CD14-positive monocyte (primary cell): Measurements from ENCODE around the gene CHTF8. TPM values are rescaled to one million over a fixed set of nuclear protein-coding genes. Genes with fewer than 3 reads are reported as not detected.

ENCODE experiments used
- DNase-seq, 3 donors: peaks; one replicate each; pipeline ENCODE4 v3.0.0-alpha.2; 2011 to 2022
- H2AFZ ChIP-seq: 2 replicates; pipeline ENCODE4 v1.6.0; 2012; ENCODE audit warnings: mild to moderate bottlenecking, low read depth, low read length, inconsistent platforms; ENCODE audit not compliant: insufficient read depth, poor library complexity, severe bottlenecking
- H3K27ac ChIP-seq, 2 donors: 1 replicate in 1 of 2; 2 replicates in 1 of 2; pipeline ENCODE4 v1.5.1; 2012 to 2013; ENCODE audit warnings: low read length in 2 of 2, control low read depth in 1 of 2, inconsistent platforms in 1 of 2, low read depth in 1 of 2, mild to moderate bottlenecking in 1 of 2
- H3K27me3 ChIP-seq, 2 donors: one replicate each; pipeline versions ENCODE4 v1.6.0 to v1.6.1; 2011 to 2013; ENCODE audit warnings: low read length in 2 of 2; ENCODE audit not compliant: control insufficient read depth in 2 of 2, insufficient read depth in 2 of 2
- H3K36me3 ChIP-seq, 2 donors: replicated peaks in 1 of 2; 1 replicate in 1 of 2; 2 replicates in 1 of 2; pipeline versions ENCODE4 v1.5.1 to v1.6.1; 2012 to 2013; ENCODE audit warnings: low read length in 2 of 2, control low read depth in 1 of 2, inconsistent platforms in 1 of 2, mild to moderate bottlenecking in 1 of 2; ENCODE audit not compliant: insufficient read depth in 2 of 2, control insufficient read depth in 1 of 2
- H3K4me1 ChIP-seq, 2 donors: 1 replicate in 1 of 2; 2 replicates in 1 of 2; pipeline versions ENCODE4 v1.5.1 to v1.6.1; 2012 to 2013; ENCODE audit warnings: low read length in 2 of 2, control low read depth in 1 of 2, inconsistent platforms in 1 of 2, mild to moderate bottlenecking in 1 of 2, moderate library complexity in 1 of 2; ENCODE audit not compliant: insufficient read depth in 2 of 2, control insufficient read depth in 1 of 2
- H3K4me2 ChIP-seq: replicated peaks from 2 replicates; pipeline ENCODE3; 2012; ENCODE audit warnings: low read length, moderate library complexity, mild to moderate bottlenecking; ENCODE audit not compliant: poor library complexity, severe bottlenecking; ENCODE audit errors: extremely low read depth
- H3K4me3 ChIP-seq, 3 experiments: fragments of 200-600 bp in 1 of 3; sonication (generic) in 1 of 3; replicated peaks in 1 of 3; 1 replicate in 2 of 3; 2 replicates in 1 of 3; pipeline ENCODE4 v1.5.1; 2011 to 2013; ENCODE audit warnings: low read length in 3 of 3, mild to moderate bottlenecking in 3 of 3, control low read depth in 2 of 3, low read depth in 2 of 3, inconsistent platforms in 1 of 3, moderate library complexity in 1 of 3
- H3K79me2 ChIP-seq: 2 replicates; pipeline ENCODE4 v1.6.0; 2012; ENCODE audit warnings: mild to moderate bottlenecking, control low read depth, inconsistent platforms, low read length, moderate library complexity; ENCODE audit not compliant: insufficient read depth
- H3K9ac ChIP-seq: 2 replicates; pipeline ENCODE4 v1.6.0; 2017; ENCODE audit warnings: low read length, mild to moderate bottlenecking; ENCODE audit not compliant: insufficient read depth, poor library complexity, severe bottlenecking
- H3K9me3 ChIP-seq, 2 donors: replicated peaks in 1 of 2; 1 replicate in 1 of 2; 2 replicates in 1 of 2; pipeline versions ENCODE4 v1.5.1 to v1.6.1; 2012 to 2013; ENCODE audit warnings: low read length in 2 of 2, control low read depth in 1 of 2; ENCODE audit not compliant: control insufficient read depth in 1 of 2, insufficient read depth in 1 of 2
- H4K20me1 ChIP-seq: 2 replicates; pipeline ENCODE4 v1.6.0; 2012; ENCODE audit warnings: mild to moderate bottlenecking, low read length, control low read depth, moderate library complexity; ENCODE audit not compliant: insufficient read depth
- H3K27ac Mint-ChIP-seq, 7 donors: one replicate each; pipeline ENCODE4 v1.8.0; 2020; ENCODE audit warnings: mild to moderate bottlenecking in 7 of 7, mixed read lengths in 7 of 7, moderate library complexity in 6 of 7, inconsistent platforms in 2 of 7
- H3K27me3 Mint-ChIP-seq, 3 donors: one replicate each; pipeline ENCODE4 v1.8.0; 2021 to 2022; ENCODE audit warnings: low read depth in 3 of 3, mild to moderate bottlenecking in 3 of 3, mixed read lengths in 3 of 3, moderate library complexity in 3 of 3, inconsistent platforms in 1 of 3
- H3K36me3 Mint-ChIP-seq, 2 donors: one replicate each; pipeline ENCODE4 v1.8.0; 2020; ENCODE audit warnings: mixed read lengths in 2 of 2, inconsistent platforms in 1 of 2, mild to moderate bottlenecking in 1 of 2
- H3K4me1 Mint-ChIP-seq: one replicate; pipeline ENCODE4 v1.8.0; 2020; ENCODE audit warnings: mild to moderate bottlenecking, mixed read lengths
- H3K4me3 Mint-ChIP-seq, 2 donors: one replicate each; pipeline ENCODE4 v1.8.0; 2020; ENCODE audit warnings: mild to moderate bottlenecking in 2 of 2, mixed read lengths in 2 of 2, moderate library complexity in 1 of 2
- H3K9me3 Mint-ChIP-seq, 7 donors: one replicate each; pipeline ENCODE4 v1.8.0; 2020 to 2022; ENCODE audit warnings: mixed read lengths in 7 of 7, mild to moderate bottlenecking in 6 of 7, moderate library complexity in 6 of 7, inconsistent platforms in 2 of 7
- CTCF ChIP-seq: fragments of 200-600 bp; IDR thresholded peaks from one replicate; pipeline ENCODE4 v1.8.0; 2022; ENCODE audit warnings: antibody characterized with exemption, mild to moderate bottlenecking
- WGBS: methylation state at CpG from one replicate; pipeline ENCODE4 v1.1.5; 2013; ENCODE audit warnings: missing lambda C conversion rate; ENCODE audit not compliant: insufficient coverage; 5-methylcytosine and 5-hydroxymethylcytosine counted together
- intact Hi-C, 2 donors: fragments of 100-400 bp; cut with micrococcal nuclease; formaldehyde crosslinking; loops; one replicate each; pipeline versions ENCODE4 v1.15.0 to v1.15.1; 2023
- polyA plus RNA-seq, 3 donors: library from polyadenylated mRNA; depleted of rRNA in 1 of 3; unstranded in 2 of 3; stranded (reverse) in 1 of 3; fragments of 300-500 nt in 2 of 3; fragments of >200 nt in 1 of 3; fragmentation: Illumina TruSeq in 2 of 3; gene quantifications; 1 replicate in 2 of 3; 2 replicates in 1 of 3; pipeline ENCODE4 v1.2.3, GENCODE V29; 2012 to 2021

The CHTF8 gene
- polyA plus RNA-seq, 3 donors, result 45.9 to 172 (median 158) TPM

GRCh38 chr16:69087161-69087581, 45.2 kb downstream of the CHTF8 start:
- Mint-ChIP-seq H3K4me3 (no peak overlapping the region), H3K36me3 (peaks cover 19 to 32% of the 10 kb centered on the region in 2 donors), H3K27me3 (peaks cover 0 to 2% (median 0%) of the 10 kb centered on the region in 3 donors), H3K9me3 (peaks cover 0 to 5% (median 0%) of the 10 kb centered on the region in 7 donors), H3K4me1 (peaks cover 24% of the 10 kb centered on the region), H3K27ac (peak overlapping the region in 1 of 7 donors; percentile 72)
- 0% methylated on average over 2 of the region's 3 CpGs for WGBS
- Histone ChIP-seq H3K9ac (no peak overlapping the region), H2AFZ (no peak overlapping the region), H3K4me1 (peaks cover 9 to 11% of the 10 kb centered on the region in 2 donors), H3K27me3 (no peaks in the 10 kb centered on the region), H3K27ac (no peak overlapping the region), H3K79me2 (no peaks in the 10 kb centered on the region), H3K36me3 (peaks cover 14 to 26% of the 10 kb centered on the region in 2 donors), H3K4me2 (no peak overlapping the region), H3K9me3 (no peaks in the 10 kb centered on the region), H4K20me1 (no peaks in the 10 kb centered on the region), H3K4me3 (no peak overlapping the region)
- DNase-seq, result no peak
- intact Hi-C loops, result no loop called here
- TF ChIP-seq CTCF, result no peak

DNA sequence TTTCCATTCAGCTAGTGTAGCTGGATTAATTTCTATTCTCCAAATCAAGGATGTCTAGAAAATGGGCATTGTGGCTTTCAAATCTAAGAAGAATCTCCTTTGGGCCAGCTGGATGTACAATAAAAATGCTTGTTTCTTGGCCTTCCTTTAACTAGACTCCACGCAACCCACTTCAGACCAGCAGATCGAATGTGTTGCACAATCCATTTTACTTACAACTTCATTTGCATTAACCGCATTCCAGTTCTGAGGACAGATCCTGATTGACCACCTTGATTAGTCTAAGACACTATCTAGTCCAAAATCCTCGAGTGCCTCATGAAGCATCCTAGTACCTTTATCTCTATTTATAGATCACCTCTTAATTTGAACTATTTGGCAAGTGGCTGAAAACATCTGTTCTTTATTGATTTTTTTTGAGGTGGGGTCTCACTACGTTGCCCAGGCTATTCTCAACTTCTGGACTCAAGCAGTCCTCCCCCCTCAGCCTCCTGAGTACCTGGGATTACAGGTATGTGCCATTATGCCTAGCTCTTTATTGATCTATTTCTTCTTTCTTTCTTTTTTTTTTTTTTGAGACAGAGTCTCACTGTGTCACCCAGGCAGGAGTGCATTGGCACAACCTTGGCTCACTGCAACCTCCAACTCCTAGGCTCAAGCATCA, 47.2 kb downstream of the CHTF8 start:
- peaks cover 9 to 11% of the 10 kb centered on the region in 2 donors for H3K4me1 ChIP-seq
- no peak overlapping the region for H3K9ac ChIP-seq
- 35% methylated on average over 3 of the region's 5 CpGs for WGBS
- intact Hi-C loops, result no loop called here
- H3K27ac Mint-ChIP-seq, result no peak overlapping the region
- no peaks in the 10 kb centered on the region for H3K79me2 ChIP-seq
- no peaks in the 10 kb centered on the region for H4K20me1 ChIP-seq
- H2AFZ ChIP-seq, result no peak overlapping the region
- H3K4me3 ChIP-seq, result no peak overlapping the region
- no peaks in the 10 kb centered on the region for H3K9me3 ChIP-seq
- H3K27me3 ChIP-seq, result no peaks in the 10 kb centered on the region
- peaks cover 19 to 32% of the 10 kb centered on the region in 2 donors for H3K36me3 Mint-ChIP-seq
- no peak overlapping the region for H3K4me3 Mint-ChIP-seq
- no peak for TF ChIP-seq CTCF
- H3K9me3 Mint-ChIP-seq, result peaks cover 0 to 5% (median 0%) of the 10 kb centered on the region in 7 donors
- peaks cover 0 to 2% (median 0%) of the 10 kb centered on the region in 3 donors for H3K27me3 Mint-ChIP-seq
- H3K4me2 ChIP-seq, result no peak overlapping the region
- DNase-seq, result no peak
- no peak overlapping the region for H3K27ac ChIP-seq
- H3K36me3 ChIP-seq, result peaks cover 14 to 26% of the 10 kb centered on the region in 2 donors
- peaks cover 24% of the 10 kb centered on the region for H3K4me1 Mint-ChIP-seq
